GM18909 (cell line): Measurements from ENCODE around the gene GID4.

Source experiments
- ATAC-seq: cut with Tn5 transposase; IDR thresholded peaks from one replicate; pipeline ENCODE4 v1.9.1; 2021; ENCODE audit warnings: mild to moderate bottlenecking; ENCODE audit not compliant: unreplicated experiment, poor library complexity

The GID4 gene

GRCh38 chr17:18015593-18015992, 23.6 kb upstream of the GID4 start:
- no peak for ATAC-seq

GRCh38 chr17:18016426-18016825, 22.8 kb upstream of the GID4 start:
- no peak for ATAC-seq

GRCh38 chr17:18017958-18018357, 21.2 kb upstream of the GID4 start:
- no peak for ATAC-seq

DNA sequence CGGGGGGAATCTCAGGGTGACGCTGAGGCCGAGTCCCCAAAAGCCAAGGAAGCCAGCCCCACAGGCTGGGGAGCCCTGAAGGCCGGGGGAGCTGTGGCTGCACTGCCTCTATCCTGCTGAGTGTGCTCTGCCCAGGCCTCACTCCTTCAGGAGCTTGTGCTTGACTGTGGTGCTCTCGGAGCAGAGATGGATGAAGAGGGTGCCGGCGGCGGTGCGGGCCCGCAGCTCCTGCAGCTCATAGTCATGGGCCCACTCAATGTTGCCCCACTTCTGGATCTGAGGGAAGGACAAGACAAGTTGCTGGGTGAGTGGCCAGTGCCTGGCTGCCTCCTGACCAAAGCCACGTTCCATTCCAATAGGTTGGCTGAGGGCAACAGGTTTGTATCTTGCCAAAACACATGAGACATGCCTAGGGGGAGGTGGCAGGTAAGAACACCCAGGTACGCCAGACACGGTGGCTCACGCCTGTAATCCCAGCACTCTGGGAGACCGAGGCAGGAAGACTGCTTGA, 20.7 kb upstream of the GID4 start:
- no peak for ATAC-seq

GRCh38 chr17:18019838-18020154, 19.4 kb upstream of the GID4 start:
- ATAC-seq = no peak

DNA sequence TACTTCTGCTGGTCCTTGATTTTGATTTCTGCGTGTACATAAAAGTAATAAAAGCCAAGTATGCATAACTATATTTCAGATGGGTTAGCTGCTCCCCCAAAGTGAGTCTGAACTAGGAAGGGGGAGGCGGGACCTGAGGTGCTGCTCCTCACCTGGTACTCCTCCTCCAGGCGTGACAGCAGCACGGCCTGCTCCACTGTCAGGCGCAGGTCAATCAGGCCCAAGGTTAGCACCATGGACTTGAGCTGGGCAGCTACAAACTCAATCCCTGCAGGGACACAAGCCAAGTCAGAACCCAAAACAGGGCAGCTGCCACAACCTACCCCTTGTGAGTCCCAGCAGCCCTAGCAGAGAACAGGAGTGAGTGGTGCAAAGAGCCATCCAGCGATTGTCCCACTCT, 18.2 kb upstream of the GID4 start:
- ATAC-seq = no peak

GRCh38 chr17:18021372-18021771, 17.8 kb upstream of the GID4 start:
- no peak for ATAC-seq

- peak; percentile 68 for ATAC-seq
Measured at GRCh38 chr17:18025241-18025944, 13.8 kb upstream of the GID4 start.

GRCh38 chr17:18025945-18026776, 13.0 kb upstream of the GID4 start:
- ATAC-seq = no peak

- ATAC-seq = no peak
Measured at GRCh38 chr17:18027280-18027679, 11.9 kb upstream of the GID4 start.

- no peak for ATAC-seq
Measured at GRCh38 chr17:18028114-18028951, 10.9 kb upstream of the GID4 start.

DNA sequence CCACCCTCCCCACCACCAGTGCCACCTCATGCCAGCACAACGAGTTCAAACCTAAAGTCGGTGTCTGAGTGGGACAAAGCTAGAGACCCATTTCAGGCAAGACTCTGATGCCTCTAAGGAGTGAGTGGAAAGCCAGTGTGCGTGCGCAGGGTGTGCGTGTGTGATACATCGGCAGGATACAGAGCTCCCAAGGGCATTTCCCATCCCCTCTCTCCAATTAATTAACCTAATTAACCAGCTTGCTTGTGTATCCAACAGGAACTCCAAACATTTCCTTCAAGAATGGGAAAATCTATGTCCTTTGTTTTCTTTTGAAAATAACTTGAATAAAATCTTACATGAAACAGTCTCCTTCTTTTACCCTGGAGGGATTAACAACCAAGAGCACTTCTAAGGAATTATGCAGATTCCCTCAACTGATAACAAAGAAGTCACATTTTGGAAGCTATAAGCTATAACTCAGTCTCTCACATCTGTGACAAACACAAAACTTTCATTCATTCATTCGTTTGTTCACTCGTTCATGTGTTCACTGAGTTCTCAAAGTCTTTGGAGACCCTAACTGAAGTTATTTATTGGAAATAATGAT, 10.2 kb upstream of the GID4 start:
- ATAC-seq = no peak

GRCh38 chr17:18031955-18032354, 7.3 kb upstream of the GID4 start:
- no peak for ATAC-seq

DNA sequence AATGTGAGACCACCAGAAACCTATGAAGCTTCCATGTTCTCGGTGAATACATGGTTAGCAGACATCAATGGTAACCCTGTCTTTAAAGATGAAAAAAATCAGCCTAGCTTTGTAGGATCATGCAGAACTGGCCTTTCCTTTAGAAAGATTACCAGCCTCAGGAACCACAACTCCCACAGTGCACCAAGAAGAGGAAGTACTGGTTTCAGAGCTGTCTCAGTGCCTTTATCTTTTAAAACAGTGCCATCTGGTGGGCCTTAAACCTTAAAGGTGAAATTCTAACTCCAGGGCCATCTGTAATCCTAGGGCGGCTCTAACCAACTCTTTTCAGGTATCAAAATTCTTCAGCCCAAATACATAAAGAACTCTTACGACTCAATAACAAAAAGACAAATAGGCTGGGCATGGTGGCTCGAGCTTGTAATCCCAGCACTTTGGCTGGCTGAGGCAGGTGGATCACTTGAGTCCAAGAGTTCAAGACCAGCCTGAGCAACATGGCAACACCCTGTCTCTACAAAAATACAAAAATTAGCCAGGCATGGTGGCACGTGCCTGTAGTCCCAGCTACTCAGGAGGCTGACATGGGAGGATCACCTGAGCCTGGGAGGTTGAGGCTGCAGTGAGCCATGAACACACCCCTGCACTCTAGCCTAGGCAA, 5.6 kb upstream of the GID4 start:
- ATAC-seq = peak; percentile 71

GRCh38 chr17:18035704-18036103, 3.5 kb upstream of the GID4 start:
- no peak for ATAC-seq

GRCh38 chr17:18037486-18037885, 1.7 kb upstream of the GID4 start:
- no peak for ATAC-seq

DNA sequence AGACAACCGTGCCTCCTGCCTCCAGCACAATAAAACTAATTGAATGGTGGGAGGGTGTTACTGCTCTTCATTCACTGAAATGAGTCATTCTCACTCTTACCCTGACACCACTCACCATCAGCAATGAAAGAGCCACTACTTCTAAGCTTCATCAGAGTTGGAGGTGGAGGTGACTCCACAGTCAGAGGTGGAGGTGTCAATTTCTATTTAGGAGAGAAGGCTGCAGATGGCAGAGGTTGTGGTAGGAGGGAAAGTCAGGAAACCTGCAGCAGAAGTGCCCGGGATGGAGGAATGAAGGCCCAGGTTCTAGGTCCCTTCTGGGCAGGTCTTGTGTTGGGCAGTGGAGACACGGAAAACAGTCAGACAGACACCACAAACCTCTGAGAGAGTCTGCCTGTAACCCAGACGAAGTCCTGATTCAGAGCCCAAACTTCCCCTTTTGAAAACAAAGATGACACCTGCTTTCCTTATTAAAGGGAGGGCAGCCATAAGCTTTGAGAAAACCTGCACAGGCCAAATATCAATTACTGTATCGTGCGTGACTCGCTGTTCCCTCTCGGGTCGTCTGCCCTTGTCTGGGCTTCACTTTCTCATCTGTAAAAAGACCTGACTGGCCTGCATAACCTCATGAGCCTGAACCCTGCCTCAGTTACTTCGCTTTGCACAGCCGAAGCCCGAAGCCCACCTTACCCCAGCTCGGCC, 908 bp upstream of the GID4 start:
- no peak for ATAC-seq

DNA sequence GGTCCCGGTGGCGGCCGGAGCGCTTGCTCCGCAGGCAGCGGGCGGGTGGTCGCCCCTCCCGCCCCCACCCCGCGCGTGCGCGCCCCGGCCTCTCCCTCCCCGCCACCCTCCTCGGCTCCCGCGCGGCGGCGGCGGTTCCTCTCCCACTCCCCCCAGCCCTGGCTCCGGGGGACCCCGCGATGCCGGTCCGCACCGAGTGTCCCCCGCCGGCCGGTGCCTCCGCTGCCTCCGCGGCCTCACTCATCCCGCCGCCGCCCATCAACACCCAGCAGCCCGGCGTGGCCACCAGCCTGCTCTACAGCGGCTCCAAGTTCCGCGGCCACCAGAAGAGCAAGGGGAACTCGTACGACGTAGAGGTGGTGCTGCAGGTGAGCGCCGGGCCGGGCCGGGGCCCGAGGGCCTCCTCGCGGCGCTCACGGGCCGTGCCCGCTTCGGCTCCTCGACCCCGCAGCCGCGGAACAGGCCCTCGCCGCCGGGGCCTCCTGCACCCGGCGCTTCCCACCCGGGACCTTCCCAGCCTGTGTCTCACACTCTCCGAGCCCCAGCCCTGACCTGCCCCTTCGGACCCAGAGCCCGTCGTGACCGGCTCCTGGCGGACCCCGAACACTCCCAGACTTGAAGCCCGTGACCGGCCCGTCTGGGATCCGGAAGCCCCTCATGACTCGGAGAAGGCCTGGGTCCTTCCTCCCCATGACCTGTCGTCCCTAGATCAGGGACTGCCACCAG, 490 bp downstream of the GID4 start:
- peak; percentile 6 for ATAC-seq
